Vagina (tissue), 2 donors: ENCODE data around the gene SCGB1C1.
A peak's percentile ranks its signal among the peaks of the same experiment; 100 is the strongest.

Experiments used
- POLR2AphosphoS5 ChIP-seq, 2 donors: sonication (generic); formaldehyde crosslinking; IDR thresholded peaks; one replicate each; pipeline ENCODE4 v1.9.0; 2017; ENCODE audit warnings: antibody characterized with exemption in 2 of 2, mild to moderate bottlenecking in 2 of 2, low read depth in 1 of 2; ENCODE audit not compliant: insufficient read depth in 1 of 2
- TF ChIP-seq, protein P1 (sequence below), 3 experiments: fragments of 450-650 bp in 2 of 3; fragments of 200-600 bp in 1 of 3; sonication (generic) in 1 of 3; IDR thresholded peaks; one replicate each; pipeline ENCODE4 v1.5.1; 2017 to 2019; ENCODE audit warnings: antibody characterized with exemption in 3 of 3, mild to moderate bottlenecking in 2 of 3, moderate library complexity in 2 of 3

- TF ChIP-seq, protein P1, sequence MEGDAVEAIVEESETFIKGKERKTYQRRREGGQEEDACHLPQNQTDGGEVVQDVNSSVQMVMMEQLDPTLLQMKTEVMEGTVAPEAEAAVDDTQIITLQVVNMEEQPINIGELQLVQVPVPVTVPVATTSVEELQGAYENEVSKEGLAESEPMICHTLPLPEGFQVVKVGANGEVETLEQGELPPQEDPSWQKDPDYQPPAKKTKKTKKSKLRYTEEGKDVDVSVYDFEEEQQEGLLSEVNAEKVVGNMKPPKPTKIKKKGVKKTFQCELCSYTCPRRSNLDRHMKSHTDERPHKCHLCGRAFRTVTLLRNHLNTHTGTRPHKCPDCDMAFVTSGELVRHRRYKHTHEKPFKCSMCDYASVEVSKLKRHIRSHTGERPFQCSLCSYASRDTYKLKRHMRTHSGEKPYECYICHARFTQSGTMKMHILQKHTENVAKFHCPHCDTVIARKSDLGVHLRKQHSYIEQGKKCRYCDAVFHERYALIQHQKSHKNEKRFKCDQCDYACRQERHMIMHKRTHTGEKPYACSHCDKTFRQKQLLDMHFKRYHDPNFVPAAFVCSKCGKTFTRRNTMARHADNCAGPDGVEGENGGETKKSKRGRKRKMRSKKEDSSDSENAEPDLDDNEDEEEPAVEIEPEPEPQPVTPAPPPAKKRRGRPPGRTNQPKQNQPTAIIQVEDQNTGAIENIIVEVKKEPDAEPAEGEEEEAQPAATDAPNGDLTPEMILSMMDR (IDR thresholded peaks at IDR 0.05): peak in 1 of 3 experiments; percentile 1
- no peak for TF ChIP-seq POLR2AphosphoS5 (IDR thresholded peaks at IDR 0.05; ENCODE audit: insufficient read depth in 1 of 2, low read depth in 1 of 2)
These were observed 14.9 kb downstream of the SCGB1C1 start for GRCh38 chr11:207863-208180.
